Chondrocyte (in vitro differentiated cells): ENCODE measurements around the gene PRMT7. TPM values are rescaled to one million over a fixed set of nuclear protein-coding genes. Genes with fewer than 3 reads are reported as not detected.

Experiments
- DNase-seq: peaks from one replicate; pipeline ENCODE4 v3.0.0; 2021; ENCODE audit warnings: mixed read lengths, low spot score
- H3K27ac Mint-ChIP-seq: one replicate; pipeline ENCODE4 v1.8.0; 2021; ENCODE audit warnings: mild to moderate bottlenecking, moderate library complexity, mixed read lengths; ENCODE audit not compliant: unreplicated experiment
- H3K27me3 Mint-ChIP-seq: 2 replicates; pipeline ENCODE4 v1.8.0; 2021; ENCODE audit warnings: low read depth, mixed read lengths
- H3K36me3 Mint-ChIP-seq: 2 replicates; pipeline ENCODE4 v1.8.0; 2021; ENCODE audit warnings: low read depth, mixed read lengths
- H3K4me1 Mint-ChIP-seq: 2 replicates; pipeline ENCODE4 v1.8.0; 2021; ENCODE audit warnings: low read depth, mild to moderate bottlenecking, mixed read lengths
- H3K4me3 Mint-ChIP-seq: one replicate; pipeline ENCODE4 v1.8.0; 2021; ENCODE audit warnings: mild to moderate bottlenecking, moderate library complexity, mixed read lengths; ENCODE audit not compliant: unreplicated experiment
- H3K9me3 Mint-ChIP-seq: 2 replicates; pipeline ENCODE4 v1.8.0; 2021; ENCODE audit warnings: low read depth, mixed read lengths
- CTCF ChIP-seq: fragments of 200-600 bp; sonication (generic); IDR thresholded peaks from 2 replicates; pipeline ENCODE4 v1.5.0; 2021; ENCODE audit warnings: antibody characterized with exemption, mild to moderate bottlenecking, moderate library complexity
- total RNA-seq: library from RNA; stranded (reverse); gene quantifications from 3 replicates; pipeline ENCODE4 v1.2.1, GENCODE V29; 2021

PRMT7 gene
- total RNA-seq, 1 donor from 2014 or later, result 26.7 TPM

- DNase-seq, result no peak
- TF ChIP-seq CTCF, result no peak
- no peaks in the 10 kb centered on the region for H3K27me3 Mint-ChIP-seq
Measured at GRCh38 chr16:68362262-68362913, 51.6 kb downstream of the PRMT7 start.

GRCh38 chr16:68362947-68363657 is 52.3 kb downstream of the PRMT7 start:
- Mint-ChIP-seq H3K27me3 (peaks cover 1% of the 10 kb centered on the region), H3K36me3 (peaks cover 5% of the 10 kb centered on the region), H3K9me3 (no peaks in the 10 kb centered on the region), H3K4me3 (no peak overlapping the region), H3K27ac (no peak overlapping the region), H3K4me1 (no peaks in the 10 kb centered on the region)
- no peak for DNase-seq
- TF ChIP-seq CTCF, result no peak

More at GRCh38 chr16:68362262-68362913, 51.6 kb downstream of the PRMT7 start:
- Mint-ChIP-seq H3K36me3 (peaks cover 9% of the 10 kb centered on the region), H3K27ac (no peak overlapping the region), H3K4me3 (no peak overlapping the region), H3K9me3 (no peaks in the 10 kb centered on the region), H3K4me1 (no peaks in the 10 kb centered on the region)

- no peak overlapping the region for H3K27ac Mint-ChIP-seq
- DNase-seq, result no peak
- H3K4me3 Mint-ChIP-seq, result no peak overlapping the region
Measured at GRCh38 chr16:68363658-68364521, 53.1 kb downstream of the PRMT7 start.

GRCh38 chr16:68364561-68364998 is 53.8 kb downstream of the PRMT7 start:
- no peaks in the 10 kb centered on the region for H3K4me1 Mint-ChIP-seq
- DNase-seq, result no peak
- H3K4me3 Mint-ChIP-seq, result no peak overlapping the region
- H3K9me3 Mint-ChIP-seq, result no peaks in the 10 kb centered on the region
- peaks cover 3% of the 10 kb centered on the region for H3K36me3 Mint-ChIP-seq
- H3K27ac Mint-ChIP-seq, result no peak overlapping the region
- TF ChIP-seq CTCF, result peak; percentile 45
- peaks cover 1% of the 10 kb centered on the region for H3K27me3 Mint-ChIP-seq

More at GRCh38 chr16:68363658-68364521, 53.1 kb downstream of the PRMT7 start:
- H3K27me3 Mint-ChIP-seq, result peaks cover 1% of the 10 kb centered on the region
- H3K9me3 Mint-ChIP-seq, result no peaks in the 10 kb centered on the region
- H3K4me1 Mint-ChIP-seq, result no peaks in the 10 kb centered on the region
- TF ChIP-seq CTCF, result no peak
- H3K36me3 Mint-ChIP-seq, result peaks cover 3% of the 10 kb centered on the region
